ENCODE data around the gene ADCY5.

ADCY5 gene

GRCh38 chr3:123300056-123300455 is 148.8 kb downstream of the ADCY5 start:
- Histone ChIP-seq H3K4me3 (ENCODE audit: low read depth in 1 of 2, low read length in 2 of 2) (no peak overlapping the region), H3K4me1 (ENCODE audit: control insufficient read depth in 1 of 2, insufficient read depth in 2 of 2, low read length in 2 of 2) (no peaks in the 10 kb centered on the region), H3K36me3 (ENCODE audit: control insufficient read depth in 1 of 2, insufficient read depth in 2 of 2, low read length in 2 of 2) (peaks cover 0 to 33% of the 10 kb centered on the region in 2 donors), H3K27me3 (ENCODE audit: low read depth, low read length) (no peaks in the 10 kb centered on the region), H3K9me3 (ENCODE audit: control insufficient read depth in 1 of 2, low read length in 2 of 2) (no peaks in the 10 kb centered on the region), H3K27ac (ENCODE audit: low read length) (no peak overlapping the region)

DNA sequence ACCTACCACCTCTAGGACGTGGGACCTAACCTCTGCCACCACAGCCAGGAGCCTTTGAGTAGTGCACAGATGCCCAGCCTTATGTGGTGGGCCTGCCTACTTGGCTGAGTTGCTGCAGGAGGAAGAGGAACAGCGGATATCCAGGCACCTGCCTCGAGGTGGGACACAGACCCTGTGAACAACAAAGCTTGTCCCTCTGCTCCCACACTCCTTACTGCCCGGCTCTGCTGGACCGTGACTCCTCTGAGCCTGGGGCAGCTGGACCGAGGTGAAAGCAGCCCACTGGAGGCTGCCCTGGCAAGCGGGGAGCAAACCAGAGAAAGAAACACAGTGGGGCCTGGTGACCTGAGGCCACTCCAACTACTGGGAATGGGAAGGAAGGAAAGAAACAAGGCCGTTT is 149.3 kb downstream of the ADCY5 start:
- H3K27me3 ChIP-seq (ENCODE audit: low read depth, low read length) = no peaks in the 10 kb centered on the region
- H3K27ac ChIP-seq (ENCODE audit: low read length) = no peak overlapping the region
- peaks cover 0 to 38% of the 10 kb centered on the region in 2 donors for H3K36me3 ChIP-seq (ENCODE audit: control insufficient read depth in 1 of 2, insufficient read depth in 2 of 2, low read length in 2 of 2)
- no peaks in the 10 kb centered on the region for H3K9me3 ChIP-seq (ENCODE audit: control insufficient read depth in 1 of 2, low read length in 2 of 2)
- no peaks in the 10 kb centered on the region for H3K4me1 ChIP-seq (ENCODE audit: control insufficient read depth in 1 of 2, insufficient read depth in 2 of 2, low read length in 2 of 2)
- no peak overlapping the region for H3K4me3 ChIP-seq (ENCODE audit: low read depth in 1 of 2, low read length in 2 of 2)

GRCh38 chr3:123298903-123299302 is 150.0 kb downstream of the ADCY5 start:
- Histone ChIP-seq H3K27me3 (ENCODE audit: low read depth, low read length) (no peaks in the 10 kb centered on the region), H3K9me3 (ENCODE audit: control insufficient read depth in 1 of 2, low read length in 2 of 2) (no peaks in the 10 kb centered on the region), H3K4me1 (ENCODE audit: control insufficient read depth in 1 of 2, insufficient read depth in 2 of 2, low read length in 2 of 2) (no peaks in the 10 kb centered on the region), H3K27ac (ENCODE audit: low read length) (no peak overlapping the region), H3K4me3 (ENCODE audit: low read depth in 1 of 2, low read length in 2 of 2) (no peak overlapping the region), H3K36me3 (ENCODE audit: control insufficient read depth in 1 of 2, insufficient read depth in 2 of 2, low read length in 2 of 2) (peaks cover 0 to 44% of the 10 kb centered on the region in 2 donors)

DNA sequence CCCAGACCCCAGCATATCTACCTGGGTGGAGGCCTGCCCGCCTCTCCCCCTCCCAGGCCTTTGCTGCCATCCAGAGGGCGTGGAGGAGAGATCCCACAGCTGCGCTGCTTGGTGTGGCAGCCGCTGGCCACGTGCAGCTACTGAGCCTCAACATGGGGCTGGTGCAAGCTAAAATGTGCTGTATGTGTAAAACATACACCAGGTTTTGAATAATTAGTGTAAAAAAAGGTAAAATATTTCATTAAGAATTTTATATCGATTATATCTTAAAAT is 151.3 kb downstream of the ADCY5 start:
- no peak overlapping the region for H3K4me3 ChIP-seq (ENCODE audit: low read depth in 1 of 2, low read length in 2 of 2)
- H3K9me3 ChIP-seq (ENCODE audit: control insufficient read depth in 1 of 2, low read length in 2 of 2) = no peaks in the 10 kb centered on the region
- no peak overlapping the region for H3K27ac ChIP-seq (ENCODE audit: low read length)
- H3K27me3 ChIP-seq (ENCODE audit: low read depth, low read length) = no peaks in the 10 kb centered on the region
- no peaks in the 10 kb centered on the region for H3K4me1 ChIP-seq (ENCODE audit: control insufficient read depth in 1 of 2, insufficient read depth in 2 of 2, low read length in 2 of 2)
- peaks cover 0 to 45% of the 10 kb centered on the region in 2 donors for H3K36me3 ChIP-seq (ENCODE audit: control insufficient read depth in 1 of 2, insufficient read depth in 2 of 2, low read length in 2 of 2)

- Histone ChIP-seq H3K4me3 (ENCODE audit: low read depth in 1 of 2, low read length in 2 of 2) (no peak overlapping the region), H3K4me1 (ENCODE audit: control insufficient read depth in 1 of 2, insufficient read depth in 2 of 2, low read length in 2 of 2) (no peaks in the 10 kb centered on the region), H3K27me3 (ENCODE audit: low read depth, low read length) (no peaks in the 10 kb centered on the region), H3K27ac (ENCODE audit: low read length) (no peak overlapping the region), H3K36me3 (ENCODE audit: control insufficient read depth in 1 of 2, insufficient read depth in 2 of 2, low read length in 2 of 2) (peaks cover 0 to 46% of the 10 kb centered on the region in 2 donors), H3K9me3 (ENCODE audit: control insufficient read depth in 1 of 2, low read length in 2 of 2) (no peaks in the 10 kb centered on the region)
Measured at GRCh38 chr3:123296836-123297626, 151.9 kb downstream of the ADCY5 start.

- Histone ChIP-seq H3K27me3 (ENCODE audit: low read depth, low read length) (no peaks in the 10 kb centered on the region), H3K4me3 (ENCODE audit: low read depth in 1 of 2, low read length in 2 of 2) (no peak overlapping the region), H3K27ac (ENCODE audit: low read length) (no peak overlapping the region), H3K4me1 (ENCODE audit: control insufficient read depth in 1 of 2, insufficient read depth in 2 of 2, low read length in 2 of 2) (no peaks in the 10 kb centered on the region), H3K36me3 (ENCODE audit: control insufficient read depth in 1 of 2, insufficient read depth in 2 of 2, low read length in 2 of 2) (peaks cover 0 to 50% of the 10 kb centered on the region in 2 donors), H3K9me3 (ENCODE audit: control insufficient read depth in 1 of 2, low read length in 2 of 2) (no peaks in the 10 kb centered on the region)
Measured at GRCh38 chr3:123296261-123296660, 152.6 kb downstream of the ADCY5 start.

DNA sequence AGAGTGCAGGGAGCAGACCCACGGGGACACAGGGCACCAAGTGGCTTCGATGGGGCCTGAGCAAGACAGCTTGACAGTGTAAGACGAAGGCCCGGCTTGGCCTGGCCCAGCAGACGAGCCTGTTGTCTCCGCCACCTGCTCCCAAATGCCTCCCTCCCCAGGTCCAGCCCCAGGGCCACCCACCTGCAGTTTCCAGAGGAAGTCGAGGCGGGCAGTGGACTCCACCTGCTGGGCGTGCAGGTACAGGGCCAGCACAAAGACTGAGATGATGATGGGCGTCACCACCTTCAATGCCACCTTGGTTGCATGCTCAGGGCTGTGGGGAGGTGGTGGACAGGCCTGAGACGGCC is 153.0 kb downstream of the ADCY5 start:
- Histone ChIP-seq H3K9me3 (ENCODE audit: control insufficient read depth in 1 of 2, low read length in 2 of 2) (no peaks in the 10 kb centered on the region), H3K4me1 (ENCODE audit: control insufficient read depth in 1 of 2, insufficient read depth in 2 of 2, low read length in 2 of 2) (no peaks in the 10 kb centered on the region), H3K36me3 (ENCODE audit: control insufficient read depth in 1 of 2, insufficient read depth in 2 of 2, low read length in 2 of 2) (peaks cover 0 to 53% of the 10 kb centered on the region in 2 donors), H3K27me3 (ENCODE audit: low read depth, low read length) (no peaks in the 10 kb centered on the region), H3K4me3 (ENCODE audit: low read depth in 1 of 2, low read length in 2 of 2) (no peak overlapping the region), H3K27ac (ENCODE audit: low read length) (no peak overlapping the region)

DNA sequence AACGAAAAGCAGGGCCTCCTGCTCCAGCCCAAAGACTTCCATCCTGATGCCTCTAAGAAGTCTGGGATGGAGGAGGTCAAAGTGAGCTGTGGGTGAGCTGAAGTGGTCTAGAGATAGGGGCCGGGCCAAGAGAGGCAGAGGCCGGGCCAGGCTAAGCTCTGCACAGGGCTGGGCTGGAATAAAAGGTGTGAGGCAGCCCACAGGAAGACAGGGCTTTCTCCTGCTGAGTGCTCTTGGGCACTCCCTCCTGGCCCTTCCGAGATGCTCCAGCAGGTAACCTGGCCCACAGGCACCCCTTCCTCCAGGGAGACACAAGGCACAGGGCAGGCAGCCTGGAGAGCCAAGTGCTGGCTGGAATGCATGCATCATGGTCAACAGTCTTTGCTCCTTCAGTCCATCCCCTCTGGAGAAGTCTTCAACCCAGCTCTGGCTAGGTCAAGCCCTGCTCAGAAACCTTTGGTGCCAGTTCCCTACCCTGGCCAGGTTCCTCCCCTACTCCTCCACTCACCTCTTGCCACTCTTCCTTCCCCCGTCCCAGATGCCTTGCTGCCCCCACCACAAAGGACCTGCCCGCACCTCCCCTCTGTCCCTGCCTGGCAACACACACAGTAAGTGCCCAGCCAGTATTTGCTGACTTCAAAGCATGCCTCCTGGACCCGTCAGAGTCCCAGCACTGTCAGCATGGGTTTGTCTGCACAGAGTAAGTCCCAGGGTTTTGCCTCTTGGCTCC is 153.6 kb downstream of the ADCY5 start:
- Histone ChIP-seq H3K27ac (ENCODE audit: low read length) (no peak overlapping the region), H3K27me3 (ENCODE audit: low read depth, low read length) (no peaks in the 10 kb centered on the region), H3K36me3 (ENCODE audit: control insufficient read depth in 1 of 2, insufficient read depth in 2 of 2, low read length in 2 of 2) (peaks cover 0 to 57% of the 10 kb centered on the region in 2 donors), H3K4me3 (ENCODE audit: low read depth in 1 of 2, low read length in 2 of 2) (no peak overlapping the region), H3K4me1 (ENCODE audit: control insufficient read depth in 1 of 2, insufficient read depth in 2 of 2, low read length in 2 of 2) (no peaks in the 10 kb centered on the region), H3K9me3 (ENCODE audit: control insufficient read depth in 1 of 2, low read length in 2 of 2) (no peaks in the 10 kb centered on the region)

DNA sequence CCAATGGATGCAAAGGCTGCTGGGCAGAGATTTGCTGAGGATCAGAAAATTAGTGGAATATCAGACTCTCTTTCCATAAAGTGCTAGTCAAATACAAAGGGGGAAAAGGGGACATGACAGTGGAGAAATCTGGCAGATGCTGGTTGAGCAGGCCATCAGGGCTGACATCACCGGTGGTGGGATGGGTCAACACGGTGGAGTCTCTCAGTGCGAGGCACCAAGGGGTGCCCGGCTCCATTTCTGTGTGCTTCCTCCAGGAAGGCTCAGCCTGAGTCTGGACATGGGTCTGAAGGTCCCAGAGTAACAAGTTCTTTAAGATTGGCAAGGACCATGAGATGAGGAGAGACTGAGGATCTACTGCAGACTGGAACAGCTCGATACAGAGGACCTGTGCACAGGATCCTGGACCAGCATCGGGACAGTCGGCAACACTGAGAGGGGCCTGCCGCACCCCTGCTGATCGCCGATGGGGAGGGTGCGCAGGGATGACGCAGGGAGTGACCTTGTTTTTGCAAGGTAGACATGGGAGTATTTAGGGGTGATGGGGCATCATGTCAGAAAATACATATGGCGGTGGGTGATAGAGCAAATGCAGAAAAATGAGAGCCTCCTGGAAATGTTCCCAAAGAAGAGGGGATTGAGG is 154.5 kb downstream of the ADCY5 start:
- Histone ChIP-seq H3K9me3 (ENCODE audit: control insufficient read depth in 1 of 2, low read length in 2 of 2) (no peaks in the 10 kb centered on the region), H3K4me3 (ENCODE audit: low read depth in 1 of 2, low read length in 2 of 2) (no peak overlapping the region), H3K4me1 (ENCODE audit: control insufficient read depth in 1 of 2, insufficient read depth in 2 of 2, low read length in 2 of 2) (no peaks in the 10 kb centered on the region), H3K27ac (ENCODE audit: low read length) (no peak overlapping the region), H3K36me3 (ENCODE audit: control insufficient read depth in 1 of 2, insufficient read depth in 2 of 2, low read length in 2 of 2) (peaks cover 0 to 57% of the 10 kb centered on the region in 2 donors), H3K27me3 (ENCODE audit: low read depth, low read length) (no peaks in the 10 kb centered on the region)

- H3K4me3 ChIP-seq (ENCODE audit: low read depth in 1 of 2, low read length in 2 of 2) = no peak overlapping the region
- no peaks in the 10 kb centered on the region for H3K9me3 ChIP-seq (ENCODE audit: control insufficient read depth in 1 of 2, low read length in 2 of 2)
- H3K27me3 ChIP-seq (ENCODE audit: low read depth, low read length) = no peaks in the 10 kb centered on the region
- H3K27ac ChIP-seq (ENCODE audit: low read length) = no peak overlapping the region
- H3K4me1 ChIP-seq (ENCODE audit: control insufficient read depth in 1 of 2, insufficient read depth in 2 of 2, low read length in 2 of 2) = no peaks in the 10 kb centered on the region
- peaks cover 0 to 59% of the 10 kb centered on the region in 2 donors for H3K36me3 ChIP-seq (ENCODE audit: control insufficient read depth in 1 of 2, insufficient read depth in 2 of 2, low read length in 2 of 2)
Measured at GRCh38 chr3:123292321-123293310, 156.3 kb downstream of the ADCY5 start.

DNA sequence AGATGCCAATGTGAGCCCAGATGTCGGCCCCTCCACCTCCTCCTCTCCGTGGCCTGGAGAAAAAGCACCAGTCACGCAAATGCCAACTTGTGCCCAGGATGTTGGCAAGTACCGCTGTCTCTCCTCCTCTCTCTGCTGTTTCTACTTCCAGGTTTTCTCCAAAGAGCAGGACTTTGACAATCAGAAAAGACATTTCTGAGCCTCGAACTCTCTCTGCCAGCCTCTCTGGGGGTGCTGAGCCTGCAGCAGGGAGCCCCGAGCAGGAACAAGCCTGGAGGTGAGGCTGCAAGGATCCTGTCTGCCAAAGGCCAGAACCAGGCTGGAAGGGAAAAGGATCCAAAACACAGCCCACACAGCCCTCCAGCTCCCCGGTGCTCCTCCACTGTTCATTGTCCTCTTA is 157.5 kb downstream of the ADCY5 start:
- Histone ChIP-seq H3K36me3 (ENCODE audit: control insufficient read depth in 1 of 2, insufficient read depth in 2 of 2, low read length in 2 of 2) (peaks cover 0 to 59% of the 10 kb centered on the region in 2 donors), H3K27me3 (ENCODE audit: low read depth, low read length) (no peaks in the 10 kb centered on the region), H3K9me3 (ENCODE audit: control insufficient read depth in 1 of 2, low read length in 2 of 2) (no peaks in the 10 kb centered on the region), H3K27ac (ENCODE audit: low read length) (no peak overlapping the region), H3K4me1 (ENCODE audit: control insufficient read depth in 1 of 2, insufficient read depth in 2 of 2, low read length in 2 of 2) (no peaks in the 10 kb centered on the region), H3K4me3 (ENCODE audit: low read depth in 1 of 2, low read length in 2 of 2) (no peak overlapping the region)

Measured in muscle layer of duodenum (tissue), 2 donors.